Measurements from ENCODE around the gene LGI4.
"Not testable (repeated sequence)": the region's sequence is repeated elsewhere in the genome, so short reads cannot be mapped to it uniquely, and the experiment has no call there.

Gene LGI4

GRCh38 chr19:35109395-35110112, 25.3 kb downstream of the LGI4 start:
- Histone ChIP-seq H3K4me1 (ENCODE audit: insufficient read depth, low read length) (peaks cover 3% of the 10 kb centered on the region), H2AFZ (ENCODE audit: low read depth, low read length) (no peak overlapping the region), H3K36me3 (ENCODE audit: insufficient read depth, low read length) (no peaks in the 10 kb centered on the region), H3K27me3 (ENCODE audit: insufficient read depth, low read length) (no peaks in the 10 kb centered on the region), H3K9me3 (ENCODE audit: low read length) (peaks cover 6% of the 10 kb centered on the region), H3K4me3 (ENCODE audit: low read length) (no peak overlapping the region)

DNA sequence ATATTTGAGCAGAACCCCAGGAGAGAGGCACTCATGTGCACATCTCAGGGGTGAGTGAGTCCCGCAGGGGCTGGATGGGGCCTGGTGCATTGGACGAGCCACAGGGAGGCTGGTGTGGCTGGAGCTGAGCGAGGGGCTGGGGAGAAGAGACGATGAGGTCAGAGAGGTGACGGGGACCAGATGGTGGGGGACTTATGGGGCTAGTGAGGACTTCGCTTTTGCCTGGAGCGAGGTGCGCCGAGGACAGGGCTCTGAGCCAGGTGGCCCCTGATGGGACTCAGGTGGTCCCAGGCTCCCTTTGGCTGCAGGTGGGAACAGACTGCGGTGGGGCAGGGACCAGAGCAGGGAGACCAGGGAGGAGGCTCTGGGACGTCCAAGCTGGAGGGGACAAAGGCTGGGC, 26.1 kb downstream of the LGI4 start:
- no peak overlapping the region for H3K4me3 ChIP-seq (ENCODE audit: low read length)
- no peaks in the 10 kb centered on the region for H3K4me1 ChIP-seq (ENCODE audit: insufficient read depth, low read length)
- no peaks in the 10 kb centered on the region for H3K27me3 ChIP-seq (ENCODE audit: insufficient read depth, low read length)
- no peak overlapping the region for H2AFZ ChIP-seq (ENCODE audit: low read depth, low read length)
- no peaks in the 10 kb centered on the region for H3K36me3 ChIP-seq (ENCODE audit: insufficient read depth, low read length)
- H3K9me3 ChIP-seq (ENCODE audit: low read length): peaks cover 6% of the 10 kb centered on the region

- Histone ChIP-seq H3K36me3 (ENCODE audit: insufficient read depth, low read length) (no peaks in the 10 kb centered on the region), H2AFZ (ENCODE audit: low read depth, low read length) (no peak overlapping the region), H3K9me3 (ENCODE audit: low read length) (peaks cover 6% of the 10 kb centered on the region), H3K27me3 (ENCODE audit: insufficient read depth, low read length) (no peaks in the 10 kb centered on the region), H3K4me1 (ENCODE audit: insufficient read depth, low read length) (no peaks in the 10 kb centered on the region), H3K4me3 (ENCODE audit: low read length) (no peak overlapping the region)
Observed at GRCh38 chr19:35107545-35107944, 27.3 kb downstream of the LGI4 start.

- Histone ChIP-seq H3K27me3 (ENCODE audit: insufficient read depth, low read length) (no peaks in the 10 kb centered on the region), H3K4me3 (ENCODE audit: low read length) (no peak overlapping the region)
Observed at GRCh38 chr19:35106898-35107541, 27.8 kb downstream of the LGI4 start.

GRCh38 chr19:35106291-35106583, 28.6 kb downstream of the LGI4 start:
- Histone ChIP-seq H3K4me3 (ENCODE audit: low read length) (no peak overlapping the region), H3K27me3 (ENCODE audit: insufficient read depth, low read length) (no peaks in the 10 kb centered on the region), H3K9me3 (ENCODE audit: low read length) (peaks cover 6% of the 10 kb centered on the region), H3K4me1 (ENCODE audit: insufficient read depth, low read length) (no peaks in the 10 kb centered on the region), H2AFZ (ENCODE audit: low read depth, low read length) (no peak overlapping the region), H3K36me3 (ENCODE audit: insufficient read depth, low read length) (no peaks in the 10 kb centered on the region)

More at GRCh38 chr19:35106898-35107541, 27.8 kb downstream of the LGI4 start:
- Histone ChIP-seq H3K4me1 (ENCODE audit: insufficient read depth, low read length) (no peaks in the 10 kb centered on the region), H2AFZ (ENCODE audit: low read depth, low read length) (no peak overlapping the region), H3K36me3 (ENCODE audit: insufficient read depth, low read length) (no peaks in the 10 kb centered on the region), H3K9me3 (ENCODE audit: low read length) (peaks cover 6% of the 10 kb centered on the region)

GRCh38 chr19:35105411-35106290, 29.2 kb downstream of the LGI4 start:
- no peaks in the 10 kb centered on the region for H3K27me3 ChIP-seq (ENCODE audit: insufficient read depth, low read length)
- H3K9me3 ChIP-seq (ENCODE audit: low read length): peaks cover 6% of the 10 kb centered on the region
- H3K36me3 ChIP-seq (ENCODE audit: insufficient read depth, low read length): no peaks in the 10 kb centered on the region
- H3K4me1 ChIP-seq (ENCODE audit: insufficient read depth, low read length): no peaks in the 10 kb centered on the region
- no peak overlapping the region for H3K4me3 ChIP-seq (ENCODE audit: low read length)
- no peak overlapping the region for H2AFZ ChIP-seq (ENCODE audit: low read depth, low read length)

- Histone ChIP-seq H3K36me3 (ENCODE audit: insufficient read depth, low read length) (no peaks in the 10 kb centered on the region), H3K27me3 (ENCODE audit: insufficient read depth, low read length) (no peaks in the 10 kb centered on the region), H3K4me3 (ENCODE audit: low read length) (no peak overlapping the region), H2AFZ (ENCODE audit: low read depth, low read length) (no peak overlapping the region), H3K9me3 (ENCODE audit: low read length) (peaks cover 6% of the 10 kb centered on the region), H3K4me1 (ENCODE audit: insufficient read depth, low read length) (no peaks in the 10 kb centered on the region)
Observed at GRCh38 chr19:35105047-35105410, 29.8 kb downstream of the LGI4 start.

DNA sequence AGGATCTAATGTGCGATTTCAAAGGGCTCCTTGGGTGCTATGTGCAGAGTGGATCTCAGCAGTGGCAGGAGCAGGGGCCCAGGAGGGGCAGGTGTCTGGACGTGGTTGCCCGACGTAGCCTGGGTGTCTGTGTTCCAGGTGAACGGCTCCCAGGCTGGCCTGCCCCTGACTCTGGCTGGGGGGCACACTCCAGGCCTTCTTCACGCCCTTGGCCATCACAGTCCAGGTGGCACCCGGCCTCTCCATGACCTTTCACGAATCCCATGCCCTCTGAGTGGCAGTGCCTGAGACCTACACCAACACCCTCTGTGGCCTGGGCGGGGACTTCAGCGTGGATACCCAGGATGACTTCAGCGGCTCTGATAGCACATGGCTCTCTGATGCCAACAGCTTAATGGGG, 30.5 kb downstream of the LGI4 start:
- no peaks in the 10 kb centered on the region for H3K36me3 ChIP-seq (ENCODE audit: insufficient read depth, low read length)
- H2AFZ ChIP-seq (ENCODE audit: low read depth, low read length): no peak overlapping the region
- H3K4me1 ChIP-seq (ENCODE audit: insufficient read depth, low read length): no peaks in the 10 kb centered on the region
- peaks cover 6% of the 10 kb centered on the region for H3K9me3 ChIP-seq (ENCODE audit: low read length)
- H3K27me3 ChIP-seq (ENCODE audit: insufficient read depth, low read length): no peaks in the 10 kb centered on the region
- no peak overlapping the region for H3K4me3 ChIP-seq (ENCODE audit: low read length)

DNA sequence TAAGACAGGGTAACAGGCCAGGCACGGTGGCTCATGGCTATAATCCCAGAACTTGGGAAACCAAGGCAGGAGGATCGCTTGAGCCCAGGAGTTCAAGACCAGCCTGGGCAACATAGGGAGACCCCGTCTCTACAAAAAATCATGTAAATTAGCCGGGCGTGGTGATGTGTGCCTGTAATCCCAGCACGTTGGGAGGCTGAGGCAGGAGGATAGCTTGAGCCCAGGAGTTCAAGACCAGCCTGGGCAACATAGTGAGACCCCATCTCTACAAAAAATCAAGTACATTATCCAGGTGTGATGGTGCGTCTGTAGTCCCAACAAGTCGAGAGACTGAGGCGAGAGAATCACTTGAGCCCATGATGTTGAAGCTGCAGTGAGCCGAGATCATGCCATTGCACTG, 31.2 kb downstream of the LGI4 start:
- not testable (repeated sequence) for H2AFZ ChIP-seq (ENCODE audit: low read depth, low read length); H3K9me3 ChIP-seq (ENCODE audit: low read length); H3K4me1 ChIP-seq (ENCODE audit: insufficient read depth, low read length); H3K4me3 ChIP-seq (ENCODE audit: low read length); H3K27me3 ChIP-seq (ENCODE audit: insufficient read depth, low read length); H3K36me3 ChIP-seq (ENCODE audit: insufficient read depth, low read length)

- not testable (repeated sequence) for H3K27me3 ChIP-seq (ENCODE audit: insufficient read depth, low read length)
Observed at GRCh38 chr19:35101949-35102348, 32.9 kb downstream of the LGI4 start.

GRCh38 chr19:35100588-35101533, 34.0 kb downstream of the LGI4 start:
- H3K4me1 ChIP-seq (ENCODE audit: insufficient read depth, low read length): no peaks in the 10 kb centered on the region
- peaks cover 6% of the 10 kb centered on the region for H3K9me3 ChIP-seq (ENCODE audit: low read length)
- no peaks in the 10 kb centered on the region for H3K36me3 ChIP-seq (ENCODE audit: insufficient read depth, low read length)
- no peaks in the 10 kb centered on the region for H3K27me3 ChIP-seq (ENCODE audit: insufficient read depth, low read length)
- H3K4me3 ChIP-seq (ENCODE audit: low read length): no peak overlapping the region
- H2AFZ ChIP-seq (ENCODE audit: low read depth, low read length): no peak overlapping the region

More at GRCh38 chr19:35101949-35102348, 32.9 kb downstream of the LGI4 start:
- not testable (repeated sequence) for H3K4me1 ChIP-seq (ENCODE audit: insufficient read depth, low read length); H2AFZ ChIP-seq (ENCODE audit: low read depth, low read length); H3K4me3 ChIP-seq (ENCODE audit: low read length); H3K9me3 ChIP-seq (ENCODE audit: low read length); H3K36me3 ChIP-seq (ENCODE audit: insufficient read depth, low read length)

DNA sequence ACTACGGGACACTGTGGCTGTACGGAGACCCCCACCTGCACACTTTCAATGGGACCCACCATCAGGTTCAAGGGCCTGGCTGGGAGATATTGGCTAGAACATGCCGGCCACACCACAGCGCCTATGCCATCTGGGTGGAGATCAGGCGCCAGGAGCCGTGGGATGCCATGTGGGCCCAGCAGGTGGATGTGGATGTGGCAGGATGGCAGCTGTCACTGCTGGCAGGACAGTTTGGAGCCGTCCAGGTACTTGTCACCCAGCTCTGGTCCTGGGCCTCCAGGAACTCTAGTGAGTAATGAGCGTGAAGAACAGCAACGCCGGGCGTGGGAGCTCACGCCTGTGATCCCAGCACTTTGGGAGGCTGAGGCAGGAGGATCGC, 35.0 kb downstream of the LGI4 start:
- no peak overlapping the region for H3K4me3 ChIP-seq (ENCODE audit: low read length)
- H3K36me3 ChIP-seq (ENCODE audit: insufficient read depth, low read length): no peaks in the 10 kb centered on the region
- no peak overlapping the region for H2AFZ ChIP-seq (ENCODE audit: low read depth, low read length)
- H3K9me3 ChIP-seq (ENCODE audit: low read length): no peaks in the 10 kb centered on the region
- H3K4me1 ChIP-seq (ENCODE audit: insufficient read depth, low read length): no peaks in the 10 kb centered on the region
- H3K27me3 ChIP-seq (ENCODE audit: insufficient read depth, low read length): no peaks in the 10 kb centered on the region
